GM15510 (cell line): ENCODE measurements around the gene SLIT1.

ENCODE experiments used
- POLR2A ChIP-seq: IDR thresholded peaks from 3 replicates; pipeline ENCODE4 v1.6.1; 2011; ENCODE audit warnings: borderline replicate concordance; ENCODE audit not compliant: insufficient read length; ENCODE audit errors: extremely low read depth

Gene SLIT1

DNA sequence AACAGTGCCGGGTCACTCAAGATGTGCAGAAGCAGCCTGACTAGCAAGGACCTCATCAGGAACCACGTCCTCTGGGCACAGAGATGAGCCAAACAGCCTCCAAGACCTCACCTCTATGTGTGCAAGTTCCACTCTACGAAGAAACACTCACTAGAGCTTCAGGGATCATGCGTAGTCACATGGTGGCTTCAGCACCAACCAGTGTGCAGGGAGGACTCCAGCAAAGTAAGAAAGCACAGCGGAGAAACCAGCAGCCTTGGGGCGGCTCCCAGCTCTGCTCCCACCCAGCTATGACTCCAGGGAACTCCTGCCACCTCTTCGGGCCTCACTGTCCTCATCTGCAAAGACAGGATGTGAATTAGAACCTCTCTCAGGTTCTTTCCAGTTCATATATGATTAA is 58.2 kb downstream of the SLIT1 start:
- no peak for TF ChIP-seq POLR2A

DNA sequence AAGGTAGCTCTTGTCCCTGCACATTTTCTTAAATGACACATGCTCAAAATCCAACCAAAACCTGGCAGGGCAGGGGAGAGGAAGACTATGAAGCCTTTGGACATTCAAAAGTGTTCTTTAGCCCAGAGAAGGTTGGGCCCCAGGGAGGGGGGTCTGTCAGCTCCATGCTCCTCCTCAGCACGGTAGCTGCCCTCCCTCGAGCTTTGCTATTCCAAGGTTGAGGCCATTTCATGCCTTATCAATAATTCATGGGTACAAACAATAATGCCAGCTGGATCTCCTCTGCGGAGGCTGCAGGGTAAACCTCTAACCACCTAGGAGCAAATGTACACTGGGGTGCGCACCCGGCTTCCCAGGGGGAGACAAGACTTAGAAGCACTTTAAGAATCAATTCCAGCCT is 61.5 kb downstream of the SLIT1 start:
- TF ChIP-seq POLR2A, result no peak

DNA sequence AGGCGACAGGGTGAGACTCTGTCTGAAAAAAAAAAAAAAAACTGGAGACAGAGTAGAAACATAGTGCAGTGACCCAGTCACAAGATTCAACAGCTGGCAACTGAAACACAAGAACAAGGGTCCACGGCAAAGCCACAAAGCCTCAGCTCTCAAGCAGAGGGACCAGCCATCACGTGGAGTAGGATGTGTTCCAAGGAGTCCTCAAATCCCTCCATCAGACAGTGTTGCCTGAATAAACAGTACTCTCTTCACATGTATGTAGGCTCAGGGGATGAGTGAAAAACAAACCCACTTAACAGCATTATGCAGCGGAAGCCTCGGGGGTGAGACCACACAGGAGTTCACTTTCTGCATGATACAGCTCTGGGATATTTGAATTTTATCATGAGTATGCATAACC is 62.0 kb downstream of the SLIT1 start:
- TF ChIP-seq POLR2A, result no peak

DNA sequence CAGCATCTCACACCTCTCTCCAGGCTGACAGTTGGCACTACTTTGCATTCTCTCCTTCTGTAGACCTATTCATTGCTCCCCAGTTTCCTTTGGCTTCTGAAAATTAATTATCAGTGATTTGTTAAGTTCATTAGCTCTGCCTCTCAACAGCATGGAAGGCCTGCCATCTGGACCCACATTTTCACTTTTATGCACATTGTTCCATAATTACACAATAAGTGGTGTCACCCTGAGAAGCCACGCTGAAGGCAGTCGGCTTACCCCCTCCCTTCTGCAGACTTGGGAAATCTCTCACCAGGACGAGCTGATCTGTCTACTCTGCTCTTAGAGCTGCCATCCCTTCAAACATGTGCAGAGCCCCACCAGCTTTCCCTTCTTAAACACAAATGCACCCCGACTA is 64.7 kb downstream of the SLIT1 start:
- TF ChIP-seq POLR2A, result no peak

DNA sequence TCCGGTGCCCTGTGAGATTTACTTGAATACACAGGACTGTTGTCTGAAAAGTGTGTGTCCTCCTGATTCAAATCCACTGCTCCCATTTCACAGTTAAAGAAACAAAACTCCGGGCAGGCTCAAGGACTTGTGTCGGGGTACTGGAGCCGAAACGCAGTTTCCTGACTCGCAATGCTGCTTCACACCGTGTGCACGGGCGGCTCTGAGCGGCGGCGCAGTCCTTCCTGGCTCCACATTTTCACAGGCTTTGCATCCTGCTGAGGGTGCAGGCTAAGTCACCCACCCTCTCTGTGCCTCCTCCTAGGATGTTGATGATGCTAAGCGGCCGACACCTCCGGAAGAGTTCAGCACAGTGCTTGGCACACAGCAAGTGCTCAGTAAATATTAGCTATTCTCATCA is 65.4 kb downstream of the SLIT1 start:
- no peak for TF ChIP-seq POLR2A

DNA sequence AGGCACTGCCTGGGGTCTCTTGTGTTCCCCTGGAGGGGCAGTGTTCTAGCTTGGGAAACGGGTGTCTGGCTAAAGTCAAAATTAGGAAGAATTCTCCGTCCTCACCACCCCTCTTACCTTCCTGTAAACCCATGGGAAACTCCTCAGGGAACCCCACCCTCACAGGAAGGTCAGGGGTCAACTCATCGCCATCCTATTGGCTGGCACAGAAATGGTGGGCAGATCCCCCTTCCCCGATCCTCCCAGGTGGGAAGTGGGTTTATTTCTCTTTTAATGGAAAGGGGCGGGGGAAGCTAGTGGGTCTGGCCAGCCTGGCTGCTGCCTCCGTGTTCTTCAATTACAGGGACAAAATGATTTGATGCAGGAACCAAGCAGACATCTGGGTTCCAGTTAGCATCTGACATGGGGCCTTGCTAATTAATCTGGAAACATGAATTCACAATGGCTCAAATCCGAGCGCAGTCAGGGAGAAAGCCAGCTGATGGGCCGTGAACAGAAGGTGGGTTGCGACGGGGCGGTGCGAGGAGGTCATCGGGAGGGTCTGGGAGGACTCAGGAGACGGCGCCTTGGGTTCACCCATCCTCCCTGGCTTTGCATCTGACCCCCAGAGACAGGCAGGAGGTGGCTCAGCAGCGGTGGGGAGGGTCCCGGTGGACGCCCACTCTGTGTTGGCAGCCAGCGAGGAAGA is 66.6 kb downstream of the SLIT1 start:
- no peak for TF ChIP-seq POLR2A

DNA sequence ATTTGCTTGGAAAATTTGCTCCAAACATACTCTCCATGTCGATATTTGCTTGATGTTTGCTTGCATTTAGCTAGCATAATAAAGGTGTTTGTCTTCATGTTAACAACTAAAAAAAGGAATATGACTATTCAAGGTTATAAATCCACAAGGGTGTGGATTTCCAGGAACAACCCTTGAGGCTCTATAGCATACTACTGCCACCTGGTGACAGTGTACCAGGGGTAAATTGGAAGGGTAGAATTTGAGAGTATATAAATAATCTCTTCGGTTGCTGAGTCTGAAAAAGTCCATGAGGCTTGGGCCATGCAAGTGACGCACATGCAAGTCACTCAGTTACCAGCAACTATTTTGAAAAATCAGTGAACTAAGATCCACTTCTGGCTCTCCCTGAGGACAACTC is 68.4 kb downstream of the SLIT1 start:
- no peak for TF ChIP-seq POLR2A

DNA sequence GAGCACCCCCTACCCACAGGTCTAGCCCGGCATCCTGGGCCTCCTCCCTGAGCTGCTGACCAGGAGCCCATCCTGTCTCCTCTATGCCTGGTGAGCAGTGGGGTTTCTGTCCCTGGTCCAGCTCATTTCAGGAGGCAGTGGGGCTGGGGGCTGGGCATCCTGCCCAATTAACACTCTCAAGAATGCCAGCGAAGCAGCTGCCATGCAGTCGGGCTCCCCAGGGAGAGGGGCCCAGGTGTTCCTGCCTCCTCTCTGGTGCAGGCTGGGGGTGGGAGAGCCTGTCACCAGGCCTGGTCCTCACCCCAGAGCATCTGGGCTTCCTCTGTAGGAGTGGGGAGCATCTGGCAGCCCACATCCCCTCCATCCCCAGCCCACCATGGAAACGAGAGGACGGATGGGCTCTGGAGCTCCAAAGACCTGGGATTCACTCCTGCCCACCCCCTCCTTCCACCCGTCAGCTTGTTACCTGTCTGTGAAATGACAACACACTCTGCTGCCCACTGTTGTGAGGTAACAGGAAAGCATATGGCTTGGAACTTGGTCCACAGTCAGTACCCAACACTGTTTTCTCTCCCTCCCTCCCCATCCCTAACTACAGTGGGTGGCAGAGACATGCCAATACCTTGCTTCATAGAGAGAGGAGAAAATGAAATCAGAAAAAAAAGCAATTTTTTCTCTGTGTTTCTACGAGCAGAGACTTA is 69.1 kb downstream of the SLIT1 start:
- TF ChIP-seq POLR2A, result no peak

DNA sequence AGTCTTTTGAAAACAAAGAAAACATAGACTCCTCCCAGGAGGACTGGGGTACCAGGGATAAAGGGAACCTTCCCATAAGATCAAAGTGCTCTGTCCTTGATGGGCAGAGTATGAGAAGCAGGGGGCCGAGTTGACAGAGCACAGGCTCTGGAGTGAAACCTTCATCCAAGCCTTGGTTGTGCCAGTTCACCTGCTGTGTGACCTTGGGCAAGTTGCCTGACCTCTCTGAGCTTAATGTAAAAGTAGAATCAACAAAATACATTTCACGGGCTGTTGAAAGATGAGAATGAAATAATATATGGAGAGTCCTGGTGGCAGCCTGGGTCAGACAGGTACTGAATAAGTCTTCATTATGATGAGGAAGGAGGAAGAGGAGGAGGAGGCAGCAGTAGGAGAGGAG is 69.9 kb downstream of the SLIT1 start:
- no peak for TF ChIP-seq POLR2A

DNA sequence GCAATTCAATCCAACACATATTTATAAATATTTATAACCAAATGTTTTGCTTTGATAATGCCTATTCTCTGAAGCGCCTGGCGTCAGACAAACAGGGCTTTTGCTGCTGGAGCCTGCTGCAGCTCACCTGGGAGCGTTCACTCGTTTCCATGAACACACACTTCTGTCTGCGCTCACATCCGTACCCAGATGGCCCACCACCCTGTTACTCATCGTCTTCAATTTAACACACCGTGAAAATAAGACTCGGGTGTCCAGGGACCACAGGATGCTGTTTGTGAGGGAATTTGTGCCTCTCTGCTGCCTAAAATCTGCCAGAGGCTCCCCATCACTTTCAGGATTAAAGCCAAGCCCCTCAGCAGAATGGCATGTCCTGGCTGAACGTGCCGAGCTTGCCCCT is 74.1 kb downstream of the SLIT1 start:
- TF ChIP-seq POLR2A, result no peak

DNA sequence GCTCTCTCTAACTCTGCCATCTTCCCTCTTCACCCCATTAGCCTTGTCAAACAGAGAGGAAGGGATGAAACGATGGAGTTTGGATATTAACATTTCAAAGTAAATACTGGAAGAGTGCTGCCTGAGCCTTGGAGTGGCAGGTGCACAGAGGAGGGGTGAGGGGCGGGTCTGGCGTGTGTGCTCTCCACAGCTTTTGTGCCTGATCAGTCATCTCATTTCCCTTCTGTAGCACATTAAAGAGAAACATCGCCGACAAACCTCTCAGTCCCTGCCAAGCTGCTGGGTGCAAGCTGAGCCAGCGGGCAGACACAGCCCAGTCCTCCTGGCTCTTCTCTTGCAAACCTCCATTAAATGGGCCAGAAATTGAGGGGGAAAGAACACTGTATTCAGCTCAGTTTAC is 76.2 kb downstream of the SLIT1 start:
- TF ChIP-seq POLR2A, result no peak

DNA sequence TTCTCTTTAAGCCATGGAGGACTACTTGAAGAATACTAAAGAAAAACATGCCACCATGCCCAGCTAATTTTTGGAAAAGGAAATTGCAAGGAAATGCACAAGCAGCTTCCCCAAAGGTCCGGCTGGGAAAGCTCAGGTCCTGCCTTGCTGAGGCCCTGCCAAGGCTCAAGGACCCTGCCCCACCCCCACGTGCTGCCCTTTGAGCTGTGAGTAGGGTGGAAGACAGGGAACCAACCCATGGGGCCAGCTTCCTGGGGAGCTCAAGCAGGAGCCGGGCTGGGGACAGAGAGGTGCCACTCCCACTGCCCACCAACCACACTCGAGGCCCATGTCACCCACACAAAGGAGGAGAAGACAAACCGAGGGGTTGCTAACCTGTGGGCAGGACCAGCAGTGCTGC is 78.2 kb downstream of the SLIT1 start:
- no peak for TF ChIP-seq POLR2A

DNA sequence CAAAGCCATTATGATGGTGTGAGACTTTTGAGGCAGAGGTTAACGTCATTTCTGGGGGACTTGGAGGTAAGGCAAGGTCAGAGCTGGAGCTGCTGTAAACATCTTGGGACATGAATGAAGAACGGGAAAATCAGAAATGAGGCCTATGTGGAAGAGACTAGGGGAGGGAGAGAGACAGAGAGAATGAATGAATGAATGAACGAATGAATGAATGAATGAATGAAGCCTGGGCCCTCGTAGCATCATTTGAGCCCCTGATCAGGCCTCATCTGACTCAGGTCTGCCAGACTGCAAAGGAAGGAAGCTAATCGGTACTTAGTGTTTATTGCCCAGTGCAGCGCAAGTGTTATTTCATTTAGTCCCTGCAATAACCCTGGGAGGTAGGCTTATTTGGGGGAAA is 79.6 kb downstream of the SLIT1 start:
- no peak for TF ChIP-seq POLR2A

DNA sequence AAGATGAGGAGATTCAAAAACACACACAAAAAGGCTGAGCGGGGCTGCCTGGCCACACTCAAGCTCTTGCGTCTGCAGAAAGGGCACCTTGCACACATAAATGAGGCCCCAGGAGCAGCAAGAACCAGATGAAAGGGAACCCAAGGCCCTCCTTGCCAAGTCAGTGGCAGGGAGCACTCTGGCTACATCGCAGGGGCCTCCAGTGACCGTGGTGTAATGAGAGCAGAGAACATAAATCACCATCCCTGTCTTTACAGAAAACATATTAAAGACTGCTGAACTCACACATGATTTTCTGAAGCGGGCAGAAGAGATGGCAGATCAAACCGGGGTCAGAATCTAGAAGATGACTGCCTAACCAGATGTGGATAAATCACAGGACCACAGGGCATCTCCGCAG is 80.5 kb downstream of the SLIT1 start:
- TF ChIP-seq POLR2A, result no peak

DNA sequence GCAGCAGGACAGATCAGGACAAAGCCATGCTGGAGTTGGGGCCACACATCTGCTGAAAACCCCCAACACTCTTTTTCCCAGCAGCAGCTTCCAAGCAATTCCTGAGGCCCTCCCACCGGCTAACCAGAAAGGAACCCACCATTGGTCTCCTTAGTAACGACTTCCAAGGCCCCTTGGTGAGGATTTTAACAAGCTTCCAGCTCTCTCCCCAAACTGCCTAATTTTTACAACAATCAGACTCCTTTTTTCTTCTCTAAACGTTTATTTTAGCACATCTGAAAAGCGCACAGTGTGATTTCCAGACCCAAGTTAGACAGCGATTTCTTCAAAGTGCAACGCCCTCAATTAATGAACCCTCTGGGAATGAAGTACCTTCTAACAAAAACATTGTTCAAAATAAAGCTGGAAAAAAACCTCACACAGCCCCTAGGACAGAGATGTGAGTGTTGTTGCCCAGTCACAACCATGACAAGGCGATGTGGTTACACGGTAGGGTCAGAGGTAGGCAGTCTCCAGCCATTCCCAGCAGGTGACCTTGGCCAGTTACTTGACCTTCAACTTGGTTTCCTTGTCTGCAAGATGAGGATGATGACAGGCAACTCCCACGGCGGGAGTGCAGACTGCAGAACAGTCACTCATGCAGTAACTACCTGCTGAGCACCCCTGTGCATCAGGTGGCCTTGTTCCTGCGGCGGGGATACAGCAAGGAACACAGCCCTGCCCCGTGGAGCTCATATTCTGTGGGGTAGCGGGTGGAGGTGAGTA is 82.3 kb downstream of the SLIT1 start:
- TF ChIP-seq POLR2A, result no peak

DNA sequence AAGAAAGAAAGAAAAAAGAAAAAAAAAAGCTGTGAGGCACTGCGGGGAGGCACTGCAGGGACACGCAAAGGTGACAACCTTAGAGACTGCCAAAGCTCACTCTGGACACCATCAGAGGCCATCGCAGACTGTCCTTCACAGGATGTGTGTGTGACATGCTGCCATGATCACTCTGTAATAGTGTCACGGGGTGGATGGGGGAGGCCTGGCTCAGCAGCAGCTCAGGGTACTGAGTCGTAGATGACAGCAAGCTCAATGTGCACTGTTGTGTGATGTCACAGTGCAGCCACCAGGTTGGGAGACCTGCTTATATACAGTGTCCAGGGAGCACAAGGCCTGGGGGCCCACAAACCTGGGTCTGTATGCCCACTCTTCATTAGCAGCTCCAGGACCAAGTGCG is 83.3 kb downstream of the SLIT1 start:
- TF ChIP-seq POLR2A, result no peak
